H1 (cell line): Measurements from ENCODE around the gene CHRNA4. TPM values are rescaled to one million over a fixed set of nuclear protein-coding genes. Genes with fewer than 3 reads are reported as not detected.

ENCODE experiments used
- ASH2L ChIP-seq: fragments of 200-600, 300-600 bp; sonication (generic); IDR thresholded peaks from one replicate; pipeline ENCODE4 v1.7.1; 2017; ENCODE audit warnings: low read length
- CBX5 ChIP-seq: fragments of 300-800, 300-1000 bp; sonication (generic); IDR thresholded peaks from 2 replicates; pipeline ENCODE4 v1.7.1; 2016; ENCODE audit warnings: antibody characterized with exemption, low read length, low read depth
- CHD7 ChIP-seq: fragments of 300-600 bp; sonication (generic); IDR thresholded peaks from 2 replicates; pipeline ENCODE4 v1.7.1; 2012; ENCODE audit warnings: low read length, moderate library complexity, mild to moderate bottlenecking, inconsistent platforms; ENCODE audit not compliant: insufficient replicate concordance
- EZH2 ChIP-seq: fragments of 200-600 bp; sonication (generic); IDR thresholded peaks from 2 replicates; pipeline ENCODE4 v1.7.1; 2012; ENCODE audit warnings: low read depth, mild to moderate bottlenecking, moderate library complexity, low read length, inconsistent platforms; ENCODE audit not compliant: severe bottlenecking
- JUND ChIP-seq: IDR thresholded peaks from 2 replicates; pipeline ENCODE4 v1.6.1; 2011; ENCODE audit warnings: mild to moderate bottlenecking, improper control_type of control experiment, low read length
- KDM4A ChIP-seq: IDR thresholded peaks from one replicate; pipeline ENCODE4 v1.7.1; 2012; ENCODE audit warnings: low read depth, mild to moderate bottlenecking, moderate library complexity, low read length, inconsistent platforms; ENCODE audit not compliant: severe bottlenecking
- SIX5 ChIP-seq: IDR thresholded peaks from 2 replicates; pipeline ENCODE4 v1.6.1; 2011; ENCODE audit warnings: mild to moderate bottlenecking, low read depth, low read length
- TBP ChIP-seq: IDR thresholded peaks from 2 replicates; pipeline ENCODE4 v1.6.1; 2011; ENCODE audit warnings: low read depth, low read length, improper control_type of control experiment
- TCF12 ChIP-seq: IDR thresholded peaks from 2 replicates; pipeline ENCODE4 v1.6.1; 2011; ENCODE audit warnings: low read depth, mild to moderate bottlenecking, low read length
- polyA plus RNA-seq, 7 experiments: library from polyadenylated mRNA; depleted of rRNA in 3 of 7; stranded (reverse) in 5 of 7; unstranded in 2 of 7; fragments of >200 nt in 5 of 7; fragments of 200-250 nt in 2 of 7; gene quantifications; 1 replicate in 5 of 7; 2 replicates in 1 of 7; 4 replicates in 1 of 7; pipeline versions ENCODE4 v1.2.1 to v1.2.3, GENCODE V29; 2011 to 2013; ENCODE audit warnings: missing spikeins in 2 of 7, mixed read lengths in 2 of 7
- total RNA-seq: library from RNA; stranded (reverse); fragmentation: NEBNext Ultra II Directional; extraction: Animal tissue kit (Norgen Biotek cat#: 25700); gene quantifications from 2 replicates; pipeline ENCODE4 v1.2.1, GENCODE V29; 2021

Gene CHRNA4
- total and polyA plus RNA-seq, 2 of the 8 experiments (the other 6 are each of a cell fraction or from before 2014, with no cell fraction given): 4.3 to 5.7 TPM

DNA sequence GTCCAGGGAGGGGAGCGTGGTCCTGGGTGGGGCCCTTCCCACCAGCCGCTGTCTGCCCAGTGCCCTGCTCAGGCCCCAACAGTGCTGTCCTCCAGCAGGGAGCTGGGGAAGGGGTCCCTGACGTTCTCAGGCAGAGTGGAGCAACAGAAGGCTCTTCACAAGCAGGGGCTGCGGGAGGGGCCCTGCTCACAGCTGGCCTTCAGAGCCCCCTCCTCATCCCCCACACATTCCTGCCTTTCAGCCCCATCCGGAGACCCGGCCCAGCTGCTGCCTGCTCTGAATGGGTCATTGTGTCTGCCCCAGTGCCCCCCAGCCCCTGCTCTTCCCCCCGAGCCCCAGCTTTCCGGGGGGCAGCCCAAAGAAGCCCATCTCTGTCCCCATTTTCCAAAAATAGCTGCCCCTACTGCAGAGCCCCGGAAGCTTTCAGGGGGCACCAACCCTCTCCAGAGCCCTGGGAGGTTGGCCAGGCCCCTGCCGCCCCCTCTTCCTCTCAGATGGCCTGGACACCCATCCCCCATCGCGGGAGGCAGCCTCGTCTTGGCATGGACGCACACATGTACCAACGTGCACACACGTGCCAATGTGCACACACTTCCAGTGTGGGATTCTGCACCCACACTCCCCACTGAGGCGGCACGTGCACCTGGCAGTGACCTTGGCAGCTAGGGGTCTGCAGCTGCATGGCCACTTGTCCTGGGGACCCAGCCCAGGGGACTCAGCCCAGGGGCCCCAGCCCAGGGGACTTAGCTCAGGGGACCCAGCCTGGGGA is 64.4 kb downstream of the CHRNA4 start (continued):
- TF ChIP-seq CHD7 (no peak), SIX5 (no peak), JUND (no peak), EZH2 (no peak), TCF12 (no peak), TBP (no peak), KDM4A (no peak), ASH2L (no peak), CBX5 (no peak)
